GM12878 (cell line): Measurements from ENCODE around the gene DNAH2. TPM values are rescaled to one million over a fixed set of nuclear protein-coding genes. Genes with fewer than 3 reads are reported as not detected.

Experiments used
- ATAC-seq: fragments of 200-7000 bp; cut with Tn5 transposase; 3 replicates; pipeline ENCODE4 v1.9.1; 2020; ENCODE audit warnings: mild to moderate bottlenecking, moderate library complexity
- BruUV-seq: library from RNA; stranded (reverse); fragments of 400-500 nt; replicated peaks from 2 replicates; lab custom pipeline; 2021; lab: Mats Ljungman, UMichigan
- CTCF ChIA-PET: fragments of 300-600 bp; sonication (Branson Sonifier 250); formaldehyde crosslinking; extraction: SDS; loops from one replicate; lab custom pipeline; 2021; ENCODE audit warnings: inconsistent platforms; lab: Yijun Ruan, JAX
- POLR2A ChIA-PET: fragments of 350-600 bp; formaldehyde crosslinking; extraction: SDS; loops from one replicate; lab custom pipeline; 2021; ENCODE audit warnings: inconsistent platforms; lab: Charles Lee
- RAD21 ChIA-PET: fragments of 300-600 bp; sonication (Branson Sonifier 250); formaldehyde crosslinking; loops from one replicate; lab custom pipeline; 2023; ENCODE audit warnings: antibody characterized with exemption; ENCODE audit not compliant: unreplicated experiment; lab: Charles Lee
- SMC1A ChIA-PET: fragments of 300-600 bp; sonication (Branson Sonifier 250); formaldehyde crosslinking; loops from one replicate; lab custom pipeline; 2023; ENCODE audit not compliant: unreplicated experiment, uncharacterized antibody; lab: Charles Lee
- DNase-seq: peaks from one replicate; pipeline ENCODE4 v3.0.0-alpha.2; 2011; ENCODE audit warnings: low read depth, low spot score
- FAIRE-seq: peaks from 3 replicates; lab custom pipeline; 2011; peaks lifted over from hg19 to GRCh38; lab: Jason Lieb, UNC
- H2AFZ ChIP-seq: 2 replicates; pipeline ENCODE4 v1.6.0; 2011; ENCODE audit warnings: low read depth, low read length, control low read depth; ENCODE audit not compliant: control insufficient read depth
- H3K27ac ChIP-seq: 2 replicates; pipeline ENCODE4 v1.5.1; 2011; ENCODE audit warnings: control low read depth; ENCODE audit not compliant: control insufficient read depth, insufficient read depth
- H3K27me3 ChIP-seq, 2 experiments: replicated peaks in 1 of 2; 2 replicates each; pipeline versions ENCODE4 v1.6.0 to v1.6.1; 2011; ENCODE audit warnings: low read length in 1 of 2; ENCODE audit not compliant: control insufficient read depth in 2 of 2, insufficient read depth in 2 of 2
- H3K36me3 ChIP-seq, 2 experiments: 2 replicates each; pipeline ENCODE4 v1.5.1; 2011; ENCODE audit warnings: low read length in 1 of 2; ENCODE audit not compliant: control insufficient read depth in 2 of 2, insufficient read depth in 2 of 2
- H3K4me1 ChIP-seq: 2 replicates; pipeline ENCODE4 v1.6.1; 2011; ENCODE audit warnings: mild to moderate bottlenecking, low read length, moderate library complexity, mixed read lengths; ENCODE audit not compliant: control insufficient read depth, insufficient read depth
- H3K4me2 ChIP-seq: 2 replicates; pipeline ENCODE4 v1.6.0; 2011; ENCODE audit warnings: control low read depth; ENCODE audit not compliant: control insufficient read depth, insufficient read depth
- H3K4me3 ChIP-seq: fragments of 200-600 bp; sonication (generic); 2 replicates; pipeline ENCODE4 v1.5.1; 2016
- H3K79me2 ChIP-seq: 2 replicates; pipeline ENCODE4 v1.6.0; 2011; ENCODE audit warnings: low read length; ENCODE audit not compliant: control insufficient read depth, insufficient read depth
- H3K9ac ChIP-seq: 2 replicates; pipeline ENCODE4 v1.8.0; 2011; ENCODE audit warnings: low read length, control low read depth, mixed read lengths; ENCODE audit not compliant: control insufficient read depth, insufficient read depth
- H3K9me3 ChIP-seq: replicated peaks from 3 replicates; pipeline ENCODE4 v1.5.1; 2011; ENCODE audit warnings: mild to moderate bottlenecking, low read length; ENCODE audit not compliant: control insufficient read depth, insufficient read depth
- H4K20me1 ChIP-seq: 2 replicates; pipeline ENCODE4 v1.6.0; 2011; ENCODE audit not compliant: control insufficient read depth, insufficient read depth
- E4F1 ChIP-seq: fragments of 450-650 bp; IDR thresholded peaks from 2 replicates; pipeline ENCODE4 v1.6.1; 2018; ENCODE audit warnings: borderline replicate concordance, mild to moderate bottlenecking; ENCODE audit not compliant: partially characterized antibody
- ESRRA ChIP-seq: IDR thresholded peaks from 2 replicates; pipeline ENCODE4 v1.6.1; 2012; ENCODE audit warnings: mild to moderate bottlenecking, low read length, improper control_type of control experiment
- ETV6 ChIP-seq, 2 experiments: fragments of 450-650 bp in 1 of 2; IDR thresholded peaks in 1 of 2; conservative IDR thresholded peaks in 1 of 2; 2 replicates each; pipeline ENCODE4 v1.6.1; 2014; ENCODE audit warnings: antibody characterized with exemption in 1 of 2, borderline replicate concordance in 1 of 2, low read depth in 1 of 2, mild to moderate bottlenecking in 1 of 2, moderate library complexity in 1 of 2
- FOXM1 ChIP-seq: IDR thresholded peaks from 2 replicates; pipeline ENCODE4 v1.6.1; 2012; ENCODE audit warnings: low read depth, mild to moderate bottlenecking, inconsistent platforms, low read length, moderate library complexity
- GATAD2B ChIP-seq: fragments of 450-650 bp; conservative IDR thresholded peaks from 2 replicates; pipeline ENCODE4 v1.6.1; 2017; ENCODE audit warnings: low read depth, mild to moderate bottlenecking, moderate library complexity
- NFYB ChIP-seq: IDR thresholded peaks from 2 replicates; pipeline ENCODE4 v1.6.1; 2011; ENCODE audit warnings: low read depth, mild to moderate bottlenecking, low read length, improper control_type of control experiment, moderate library complexity; ENCODE audit not compliant: insufficient read depth
- NR2C2 ChIP-seq: IDR thresholded peaks from 2 replicates; pipeline ENCODE4 v1.6.1; 2011; ENCODE audit warnings: borderline replicate concordance, low read depth; ENCODE audit not compliant: control insufficient read depth, insufficient read length
- NRF1 ChIP-seq: conservative IDR thresholded peaks from 2 replicates; pipeline ENCODE4 v1.6.1; 2011; ENCODE audit warnings: mild to moderate bottlenecking, low read depth, low read length, improper control_type of control experiment
- SIX5 ChIP-seq: IDR thresholded peaks from 2 replicates; pipeline ENCODE4 v1.6.1; 2011; ENCODE audit warnings: mild to moderate bottlenecking, low read depth, low read length, moderate library complexity; ENCODE audit not compliant: severe bottlenecking
- TCF7 ChIP-seq: IDR thresholded peaks from 2 replicates; pipeline ENCODE4 v1.6.1; 2014; ENCODE audit warnings: antibody characterized with exemption, borderline replicate concordance
- ZBTB33 ChIP-seq: fragments of 450-650 bp; IDR thresholded peaks from 2 replicates; pipeline ENCODE4 v1.6.1; 2017; ENCODE audit warnings: mild to moderate bottlenecking
- ZZZ3 ChIP-seq: IDR thresholded peaks from 2 replicates; pipeline ENCODE4 v1.6.1; 2011; ENCODE audit warnings: low read depth; ENCODE audit not compliant: control insufficient read depth, insufficient read length
- WGBS: methylation state at CpG from one replicate; pipeline ENCODE4 v1.1.6; 2016; ENCODE audit warnings: low lambda C conversion rate; ENCODE audit not compliant: insufficient replicate concordance, insufficient coverage; ENCODE audit errors: missing lambda C conversion rate; 5-methylcytosine and 5-hydroxymethylcytosine counted together
- in situ Hi-C: fragments of 300-500 bp; cut with MboI; formaldehyde crosslinking; loops from 9 replicates; pipeline ENCODE4 v1.14.3; 2018; ENCODE audit warnings: mixed read lengths
- intact Hi-C: fragments of 100-400 bp; cut with micrococcal nuclease; formaldehyde crosslinking; loops from one replicate; pipeline ENCODE4 v1.14.2; 2022; ENCODE audit not compliant: unreplicated experiment
- polyA plus RNA-seq, 11 experiments: library from polyadenylated mRNA; depleted of rRNA in 4 of 11; unstranded in 6 of 11; stranded (reverse) in 5 of 11; fragments of >200 nt; fragmentation: Nextera tagmentation in 4 of 11; fragmentation: Illumina TruSeq in 1 of 11; extraction: Ambion mirVana in 4 of 11; extraction: Trizol in 1 of 11; gene quantifications; 1 replicate in 1 of 11; 2 replicates in 10 of 11; pipeline versions ENCODE4 v1.2.1 to v1.2.3, GENCODE V29; 2011 to 2016; ENCODE audit warnings: inconsistent platforms in 2 of 11, missing spikeins in 2 of 11, low read depth in 1 of 11
- total RNA-seq, 4 experiments: library from RNA; depleted of rRNA in 3 of 4; stranded (reverse); fragments of >200 nt in 3 of 4; fragmentation: Illumina TruSeq in 1 of 4; extraction: Trizol in 1 of 4; gene quantifications; 2 replicates each; pipeline versions ENCODE4 v1.2.1 to v1.2.3, GENCODE V29; 2013 to 2021

DNAH2 gene
- total and polyA plus RNA-seq, 10 of the 15 experiments (the other 5 are each of a cell fraction or from before 2014, with no cell fraction given): not detected

GRCh38 chr17:7836596-7837407 lies 119.3 kb downstream of the DNAH2 start:
- intact Hi-C loops (no loop called here), in situ Hi-C loops (no loop called here)
- H3K27ac ChIP-seq: peak overlapping the region; percentile 76
- no peaks in the 10 kb centered on the region for H3K27me3 ChIP-seq
- peak overlapping the region; percentile 100 for H3K4me3 ChIP-seq
- peak overlapping the region; percentile 98 for H3K4me2 ChIP-seq
- H3K4me1 ChIP-seq: peaks cover 30% of the 10 kb centered on the region
- H3K9me3 ChIP-seq: no peaks in the 10 kb centered on the region
- H3K9ac ChIP-seq: peak overlapping the region; percentile 81
- under 1% methylated on average over 19 of the region's 19 CpGs for WGBS
- FAIRE-seq (peak; percentile 75), ATAC-seq (peak; percentile 20), DNase-seq (peak; percentile 73)
- H3K79me2 ChIP-seq: peaks cover 42% of the 10 kb centered on the region
- no peaks in the 10 kb centered on the region; the same call in 1 of the 2 replicates for H4K20me1 ChIP-seq
- CTCF ChIA-PET: interaction anchor here (0.8 to 5.9 kb wide), 8 partner anchors 9 to 154 kb away, joined by 3 to 57 read pairs (median 6); partner anchors contain the start of genes CYB5D1, NAA38, TRAPPC1 and WRAP53
- no peak overlapping the region; the same call in 1 of the 2 replicates for H2AFZ ChIP-seq
- BruUV-seq: no TSS peak
- RAD21 ChIA-PET: interaction anchor here (1.2 to 5.4 kb wide), 7 partner anchors 14 to 153 kb away, joined by 3 to 44 read pairs (median 4); partner anchors contain the start of genes CNTROB, CYB5D1, NAA38 and TMEM88
- SMC1A ChIA-PET: interaction anchor here (0.9 to 3.3 kb wide), 5 partner anchors 8 to 20 kb away, joined by 3 to 22 read pairs (median 5); partner anchors contain the start of genes CYB5D1 and NAA38
- H3K36me3 ChIP-seq: peaks cover 0 to 5% of the 10 kb centered on the region in 2 experiments; a peak in 1 of 4 replicates
- POLR2A ChIA-PET: interaction anchor here (0.7 to 4.9 kb wide), 8 partner anchors 7 to 292 kb away, joined by 3 to 49 read pairs (median 4); partner anchors contain the start of genes CNTROB, CYB5D1, NAA38 and TP53
- no peak; the same call in 1 of the 2 replicates for TF ChIP-seq ZBTB33
- TF ChIP-seq GATAD2B: peak; percentile 60; the same call in 1 of the 2 replicates
- no peak for TF ChIP-seq FOXM1
- no peak for TF ChIP-seq ZZZ3
- no peak for TF ChIP-seq NR2C2
- no peak for TF ChIP-seq NRF1
- no peak for TF ChIP-seq SIX5
- peak; percentile 78 for TF ChIP-seq E4F1
- TF ChIP-seq ESRRA: peak; percentile 18; the same call in 1 of the 2 replicates
- no peak; a peak in 1 of 4 replicates for TF ChIP-seq ETV6 (conservative IDR thresholded peaks at IDR 0.05 in 1 of 2, IDR thresholded peaks at IDR 0.05 in 1 of 2; ENCODE audit: borderline replicate concordance in 1 of 2, low read depth in 1 of 2)
- no peak for TF ChIP-seq NFYB
- no peak for TF ChIP-seq TCF7
